H1 (cell line): Measurements from ENCODE around the gene STARD7. TPM values are rescaled to one million over a fixed set of nuclear protein-coding genes. Genes with fewer than 3 reads are reported as not detected.

ENCODE experiments used
- CTCF ChIA-PET: fragments of 300-600 bp; sonication (Branson Sonifier 250); formaldehyde crosslinking; loops from one replicate; lab custom pipeline; 2021; ENCODE audit not compliant: partially characterized antibody; lab: Charles Lee
- POLR2A ChIA-PET: fragments of 300-600 bp; sonication (Branson Sonifier 250); formaldehyde crosslinking; loops from one replicate; lab custom pipeline; 2021; ENCODE audit warnings: inconsistent platforms; ENCODE audit not compliant: partially characterized antibody; lab: Charles Lee
- DNase-seq, 2 experiments: peaks; one replicate each; pipeline versions ENCODE4 v3.0.0 to v3.0.0-alpha.2; 2010 to 2022; ENCODE audit warnings: low spot score in 2 of 2, low read depth in 1 of 2, mixed read lengths in 1 of 2
- FAIRE-seq: peaks from 2 replicates; lab custom pipeline; 2011; peaks lifted over from hg19 to GRCh38; lab: Jason Lieb, UNC
- H2AFZ ChIP-seq: 2 replicates; pipeline ENCODE4 v1.8.1; 2012; ENCODE audit warnings: low read length, inconsistent platforms
- H2AK5ac ChIP-seq: 2 replicates; pipeline ENCODE4 v1.6.1; 2013; ENCODE audit warnings: low read depth, low read length
- H2BK120ac ChIP-seq: replicated peaks from 2 replicates; pipeline ENCODE3; 2013; ENCODE audit warnings: low read depth, low read length, inconsistent platforms
- H2BK12ac ChIP-seq: 2 replicates; pipeline ENCODE4 v1.6.1; 2013; ENCODE audit warnings: low read depth, low read length
- H2BK15ac ChIP-seq: 2 replicates; pipeline ENCODE4 v1.6.1; 2013; ENCODE audit warnings: low read length
- H2BK20ac ChIP-seq: 2 replicates; pipeline ENCODE4 v1.6.1; 2013; ENCODE audit warnings: low read length
- H2BK5ac ChIP-seq: 2 replicates; pipeline ENCODE4 v1.6.1; 2013; ENCODE audit warnings: low read depth, low read length
- H3K14ac ChIP-seq: 2 replicates; pipeline ENCODE4 v1.6.1; 2013; ENCODE audit warnings: inconsistent platforms; ENCODE audit not compliant: insufficient read length
- H3K18ac ChIP-seq: 2 replicates; pipeline ENCODE4 v1.6.1; 2013; ENCODE audit warnings: low read length; ENCODE audit errors: extremely low read depth
- H3K23ac ChIP-seq: 2 replicates; pipeline ENCODE4 v1.6.1; 2013; ENCODE audit warnings: inconsistent platforms; ENCODE audit not compliant: insufficient read length
- H3K23me2 ChIP-seq: 2 replicates; pipeline ENCODE4 v1.6.1; 2013; ENCODE audit warnings: low read depth, low read length
- H3K27ac ChIP-seq: 2 replicates; pipeline ENCODE4 v1.6.1; 2011; ENCODE audit warnings: low read depth, low read length, inconsistent platforms
- H3K27me3 ChIP-seq, 4 experiments: replicated peaks in 1 of 4; 1 replicate in 1 of 4; 2 replicates in 3 of 4; pipeline versions ENCODE4 v1.6.1 to v1.8.1; 2011 to 2013; ENCODE audit warnings: low read length in 3 of 4, mild to moderate bottlenecking in 3 of 4, inconsistent platforms in 2 of 4, mixed read lengths in 2 of 4, moderate library complexity in 1 of 4; ENCODE audit not compliant: control insufficient read depth in 3 of 4, insufficient read depth in 3 of 4; ENCODE audit errors: extremely low read depth in 1 of 4
- H3K36me3 ChIP-seq, 4 experiments: 2 replicates each; pipeline versions ENCODE4 v1.6.1 to v1.8.1; 2011 to 2013; ENCODE audit warnings: mild to moderate bottlenecking in 4 of 4, low read length in 3 of 4, moderate library complexity in 2 of 4, control low read depth in 1 of 4, inconsistent platforms in 1 of 4; ENCODE audit not compliant: insufficient read depth in 4 of 4, control insufficient read depth in 2 of 4
- H3K4ac ChIP-seq: replicated peaks from 2 replicates; pipeline ENCODE3; 2013; ENCODE audit warnings: low read length, low read depth, mixed read lengths, inconsistent platforms; ENCODE audit not compliant: insufficient read length
- H3K4me1 ChIP-seq, 4 experiments: replicated peaks in 1 of 4; 1 replicate in 1 of 4; 2 replicates in 3 of 4; pipeline versions ENCODE4 v1.6.1 to v1.8.1; 2011 to 2013; ENCODE audit warnings: low read length in 3 of 4, inconsistent platforms in 2 of 4, mixed read lengths in 1 of 4; ENCODE audit not compliant: insufficient read depth in 4 of 4, control insufficient read depth in 3 of 4
- H3K4me2 ChIP-seq, 2 experiments: 2 replicates each; pipeline versions ENCODE4 v1.6.1 to v1.8.1; 2011 to 2013; ENCODE audit warnings: low read depth in 2 of 2, low read length in 2 of 2, control low read depth in 1 of 2, inconsistent platforms in 1 of 2, mild to moderate bottlenecking in 1 of 2; ENCODE audit not compliant: insufficient read depth in 1 of 2
- H3K4me3 ChIP-seq, 4 experiments: fragments of 200-600, 300-600 bp in 1 of 4; sonication (generic), shearing (Covaris generic), sonication (Bioruptor Twin) in 1 of 4; 2 replicates each; pipeline versions ENCODE4 v1.5.1 to v1.8.1; 2011 to 2016; ENCODE audit warnings: low read length in 4 of 4, low read depth in 3 of 4, control low read depth in 2 of 4, inconsistent platforms in 2 of 4, mild to moderate bottlenecking in 2 of 4, mixed read lengths in 1 of 4, moderate library complexity in 1 of 4; ENCODE audit not compliant: insufficient read depth in 2 of 4; ENCODE audit errors: extremely low read depth in 1 of 4
- H3K56ac ChIP-seq: replicated peaks from 2 replicates; pipeline ENCODE3; 2013; ENCODE audit warnings: low read depth, mild to moderate bottlenecking, mixed read lengths, low read length, inconsistent platforms; ENCODE audit not compliant: insufficient read length
- H3K79me1 ChIP-seq: 2 replicates; pipeline ENCODE4 v1.6.1; 2013; ENCODE audit warnings: low read depth, low read length, control low read depth
- H3K79me2 ChIP-seq, 2 experiments: 2 replicates each; pipeline versions ENCODE4 v1.6.1 to v1.8.1; 2012 to 2013; ENCODE audit warnings: low read length in 2 of 2, mild to moderate bottlenecking in 2 of 2, inconsistent platforms in 1 of 2; ENCODE audit not compliant: insufficient read depth in 2 of 2, control insufficient read depth in 1 of 2
- H3K9ac ChIP-seq, 4 experiments: replicated peaks in 1 of 4; 1 replicate in 1 of 4; 2 replicates in 3 of 4; pipeline versions ENCODE4 v1.6.1 to v1.8.1; 2011 to 2013; ENCODE audit warnings: low read depth in 3 of 4, low read length in 3 of 4, control low read depth in 2 of 4, mild to moderate bottlenecking in 2 of 4, moderate library complexity in 2 of 4, inconsistent platforms in 1 of 4; ENCODE audit errors: extremely low read depth in 1 of 4
- H3K9me3 ChIP-seq, 2 experiments: 2 replicates each; pipeline versions ENCODE4 v1.6.1 to v1.8.1; 2012 to 2013; ENCODE audit warnings: mild to moderate bottlenecking in 2 of 2, moderate library complexity in 2 of 2, control low read depth in 1 of 2, inconsistent platforms in 1 of 2, low read depth in 1 of 2, low read length in 1 of 2, mixed read lengths in 1 of 2; ENCODE audit not compliant: insufficient read depth in 2 of 2
- H4K20me1 ChIP-seq, 2 experiments: replicated peaks in 1 of 2; 2 replicates each; pipeline versions ENCODE3 to v1.8.1; 2011 to 2013; ENCODE audit warnings: inconsistent platforms in 2 of 2, low read length in 2 of 2, mild to moderate bottlenecking in 1 of 2; ENCODE audit not compliant: insufficient read depth in 2 of 2, control insufficient read depth in 1 of 2
- H4K5ac ChIP-seq: 2 replicates; pipeline ENCODE4 v1.6.1; 2013; ENCODE audit warnings: low read length, low read depth, mixed read lengths, inconsistent platforms; ENCODE audit not compliant: insufficient read length
- H4K8ac ChIP-seq: 2 replicates; pipeline ENCODE4 v1.8.0; 2013; ENCODE audit warnings: mild to moderate bottlenecking, moderate library complexity, low read length, inconsistent platforms; ENCODE audit not compliant: insufficient read depth; ENCODE audit errors: extremely low read depth
- H4K91ac ChIP-seq: replicated peaks from 2 replicates; pipeline ENCODE3; 2013; ENCODE audit warnings: low read length, mixed read lengths, inconsistent platforms; ENCODE audit not compliant: insufficient read length
- SIX5 ChIP-seq: IDR thresholded peaks from 2 replicates; pipeline ENCODE4 v1.6.1; 2011; ENCODE audit warnings: mild to moderate bottlenecking, low read depth, low read length
- WGBS, 2 experiments: shearing (Covaris generic) in 1 of 2; methylation state at CpG; one replicate each; pipeline versions ENCODE4 v1.1.6 to v1.1.7; 2013 to 2015; ENCODE audit warnings: low lambda C conversion rate in 2 of 2, mixed read lengths in 2 of 2, inconsistent platforms in 1 of 2, low coverage in 1 of 2, missing lambda C conversion rate in 1 of 2; ENCODE audit not compliant: insufficient replicate concordance in 2 of 2, insufficient coverage in 1 of 2, insufficient read length in 1 of 2; ENCODE audit errors: extremely low coverage in 1 of 2, missing lambda C conversion rate in 1 of 2; 5-methylcytosine and 5-hydroxymethylcytosine counted together
- polyA plus RNA-seq, 7 experiments: library from polyadenylated mRNA; depleted of rRNA in 3 of 7; stranded (reverse) in 5 of 7; unstranded in 2 of 7; fragments of >200 nt in 5 of 7; fragments of 200-250 nt in 2 of 7; gene quantifications; 1 replicate in 5 of 7; 2 replicates in 1 of 7; 4 replicates in 1 of 7; pipeline versions ENCODE4 v1.2.1 to v1.2.3, GENCODE V29; 2011 to 2013; ENCODE audit warnings: missing spikeins in 2 of 7, mixed read lengths in 2 of 7
- total RNA-seq: library from RNA; stranded (reverse); fragmentation: NEBNext Ultra II Directional; extraction: Animal tissue kit (Norgen Biotek cat#: 25700); gene quantifications from 2 replicates; pipeline ENCODE4 v1.2.1, GENCODE V29; 2021

Gene STARD7
- total and polyA plus RNA-seq, 2 of the 8 experiments (the other 6 are each of a cell fraction or from before 2014, with no cell fraction given) = 89.1 to 200 TPM

GRCh38 chr2:96248624-96249023 lies 40.0 kb upstream of the STARD7 start:
- Histone ChIP-seq H3K23ac (no peak overlapping the region), H2AK5ac (no peak overlapping the region), H3K79me1 (peaks cover 2% of the 10 kb centered on the region; the same call in 1 of the 2 replicates), H3K4ac (no peak overlapping the region), H3K27ac (no peak overlapping the region), H3K79me2 (no peaks in the 10 kb centered on the region), H3K4me3 (no peak overlapping the region), H4K5ac (no peak overlapping the region), H3K9ac (no peak overlapping the region), H2BK15ac (no peak overlapping the region), H4K20me1 (peaks cover 0 to 3% of the 10 kb centered on the region in 2 experiments), H2BK5ac (no peak overlapping the region), H3K4me1 (no peaks in the 10 kb centered on the region), H3K27me3 (no peaks in the 10 kb centered on the region), H3K4me2 (no peak overlapping the region), H2BK20ac (no peak overlapping the region), H3K36me3 (peaks cover 0 to 5% (median 3%) of the 10 kb centered on the region in 4 experiments; a peak in 5 of 8 replicates), H3K56ac (no peak overlapping the region), H3K14ac (no peak overlapping the region), H2AFZ (no peak overlapping the region), H3K18ac (no peak overlapping the region), H4K91ac (no peak overlapping the region), H3K9me3 (no peaks in the 10 kb centered on the region), H4K8ac (no peak overlapping the region), H2BK12ac (no peak overlapping the region), H3K23me2 (no peaks in the 10 kb centered on the region), H2BK120ac (no peak overlapping the region)
- POLR2A ChIA-PET = interaction anchor here (0.5 to 2.0 kb wide), 4 partner anchors 9 to 45 kb away, joined by 3 to 6 read pairs (median 3); no protein-coding TSS in a partner anchor
- no peak for TF ChIP-seq SIX5
- CTCF ChIA-PET = no interaction called here
- FAIRE-seq (no peak), DNase-seq (no peak)
- 94% methylated on average over 4 of the region's 4 CpGs; no CpG with 5 or more reads in 1 of the 2 experiments for WGBS, 2 experiments
